Measurements from ENCODE around the gene SPINK4.

GRCh38 chr9:33257276-33257675 lies 17.3 kb downstream of the SPINK4 start:
- no peak for TF ChIP-seq CTCF (IDR thresholded peaks at IDR 0.05)
- no peak for TF ChIP-seq ESRRA (CRISPR knock-in tag; IDR thresholded peaks at IDR 0.05; ENCODE audit: borderline replicate concordance)
- TF ChIP-seq FOXP1 (CRISPR knock-in tag; IDR thresholded peaks at IDR 0.05; ENCODE audit: borderline replicate concordance): no peak
- no peak for TF ChIP-seq USF2 (CRISPR knock-in tag; IDR thresholded peaks at IDR 0.05)
- no peak for TF ChIP-seq SOX15 (CRISPR knock-in tag; IDR thresholded peaks at IDR 0.05)
- no peak for TF ChIP-seq JUN (CRISPR knock-in tag; IDR thresholded peaks at IDR 0.05)
- TF ChIP-seq RELA (CRISPR knock-in tag; IDR thresholded peaks at IDR 0.05; ENCODE audit: borderline replicate concordance): no peak
- no peak for TF ChIP-seq FOXJ3 (CRISPR knock-in tag; IDR thresholded peaks at IDR 0.05; ENCODE audit: borderline replicate concordance)
- no peak for TF ChIP-seq MAX (CRISPR knock-in tag; IDR thresholded peaks at IDR 0.05)
- TF ChIP-seq ATF1 (CRISPR knock-in tag; IDR thresholded peaks at IDR 0.05): no peak
- no peak for TF ChIP-seq KAT7 (CRISPR knock-in tag; IDR thresholded peaks at IDR 0.05; ENCODE audit: borderline replicate concordance)
